Stimulated activated naive CD8-positive, alpha-beta T cell treated with anti-CD3 and anti-CD28 coated beads, Interleukin-15, amount 100 ng/mL, for 72 hours (primary cell): ENCODE measurements around the gene SLC25A45.
"Not testable (repeated sequence)": the region's sequence is repeated elsewhere in the genome, so short reads cannot be mapped to it uniquely, and the experiment has no call there.

ENCODE experiments used
- ATAC-seq: fragments of 150-1000 bp; cut with Tn5 transposase; 2 replicates; pipeline ENCODE4 v1.10.0; 2021; ENCODE audit warnings: mild to moderate bottlenecking, moderate library complexity
- DNase-seq, 2 donors: peaks; one replicate each; pipeline ENCODE4 v3.0.0; 2021 to 2022
- H3K27ac Mint-ChIP-seq, 2 donors: one replicate each; pipeline ENCODE4 v1.8.0; 2022; ENCODE audit warnings: mild to moderate bottlenecking in 2 of 2, mixed read lengths in 2 of 2, moderate library complexity in 2 of 2
- H3K27me3 Mint-ChIP-seq: one replicate; pipeline ENCODE4 v1.8.0; 2022; ENCODE audit warnings: mixed read lengths
- H3K4me1 Mint-ChIP-seq: one replicate; pipeline ENCODE4 v1.8.0; 2022; ENCODE audit warnings: mild to moderate bottlenecking, mixed read lengths
- H3K4me3 Mint-ChIP-seq, 2 donors: one replicate each; pipeline ENCODE4 v1.8.0; 2022; ENCODE audit warnings: mild to moderate bottlenecking in 2 of 2, mixed read lengths in 2 of 2, moderate library complexity in 1 of 2
- H3K9me3 Mint-ChIP-seq, 2 donors: one replicate each; pipeline ENCODE4 v1.8.0; 2022; ENCODE audit warnings: mixed read lengths in 2 of 2

Gene SLC25A45

DNA sequence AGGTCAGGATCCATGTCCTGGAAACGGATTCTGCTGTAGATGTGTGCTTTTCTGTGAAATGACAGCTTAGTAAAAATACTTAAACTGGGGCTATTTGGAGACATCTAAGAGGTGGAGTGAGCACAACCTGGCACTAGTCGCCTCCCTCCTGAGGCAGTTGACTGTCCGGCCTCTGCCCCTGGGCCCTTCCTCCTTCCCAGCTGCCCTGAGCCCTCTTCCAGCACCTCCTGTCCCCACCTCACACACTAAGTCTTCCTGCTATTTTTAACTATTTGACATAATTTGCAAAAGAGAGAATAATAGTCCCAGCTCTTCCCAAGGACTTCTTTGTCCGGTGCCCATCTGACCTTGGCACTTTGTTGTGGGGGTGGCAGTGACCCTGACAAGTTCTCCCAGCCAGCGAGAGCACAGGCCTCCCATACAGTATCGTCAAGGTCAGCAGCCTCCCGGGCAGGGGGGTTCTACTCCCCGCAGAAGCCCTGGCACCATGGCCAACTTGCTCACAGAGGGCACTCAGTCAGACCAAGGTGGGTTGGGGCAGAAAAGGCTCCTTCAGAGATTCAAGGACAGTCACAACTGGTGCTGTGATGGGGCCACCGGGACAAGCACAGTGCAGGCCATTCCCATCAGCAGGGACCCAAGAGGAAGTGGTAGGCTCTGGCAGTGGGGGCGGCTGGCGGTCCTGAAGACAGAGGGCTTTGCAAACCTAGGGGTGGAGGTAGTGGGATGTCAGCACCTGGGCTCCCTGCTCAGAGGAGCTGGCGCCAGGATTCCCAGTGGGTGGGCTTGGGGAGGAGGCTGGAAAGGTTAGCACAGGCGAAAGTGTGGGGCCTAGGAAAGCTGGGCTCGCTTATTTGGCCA lies 34.6 kb upstream of the SLC25A45 start:
- DNase-seq, result peak; percentile 54 to 57
- ATAC-seq, result no peak
- peak overlapping the region; percentile 90 to 97 for H3K4me3 Mint-ChIP-seq
- no peaks in the 10 kb centered on the region for H3K9me3 Mint-ChIP-seq
- peak overlapping the region; percentile 92 to 97 for H3K27ac Mint-ChIP-seq
- H3K4me1 Mint-ChIP-seq, result peaks cover 55% of the 10 kb centered on the region
- no peaks in the 10 kb centered on the region for H3K27me3 Mint-ChIP-seq

DNA sequence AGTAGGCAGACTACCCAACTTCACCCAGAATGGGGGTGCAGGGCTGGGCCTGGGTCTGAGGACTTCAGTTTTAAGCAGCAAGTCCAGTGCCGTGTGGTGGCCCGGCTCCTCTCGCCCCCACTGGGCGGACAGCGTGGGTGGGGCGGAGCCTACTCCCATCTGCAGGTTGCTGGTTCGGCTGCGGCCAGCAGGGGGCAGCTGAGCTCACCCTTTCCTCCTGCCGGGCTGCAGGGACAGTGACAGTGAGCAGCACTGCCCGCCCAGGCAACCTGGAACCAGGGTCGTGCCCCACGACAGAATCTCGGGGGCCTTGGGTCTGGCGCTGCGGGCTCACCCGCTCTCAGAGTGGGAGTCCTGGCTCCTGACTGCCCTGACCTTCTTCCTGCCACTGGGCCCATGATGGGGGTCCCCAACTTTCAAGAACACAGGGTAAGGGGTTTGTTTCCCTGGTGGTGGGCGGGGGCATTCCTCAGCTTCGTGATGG lies 33.9 kb upstream of the SLC25A45 start:
- peak; percentile 42 for ATAC-seq
- Mint-ChIP-seq H3K27me3 (no peaks in the 10 kb centered on the region), H3K27ac (peak overlapping the region; percentile 92 to 97), H3K9me3 (no peaks in the 10 kb centered on the region), H3K4me3 (peak overlapping the region; percentile 90 to 97), H3K4me1 (peaks cover 54% of the 10 kb centered on the region)
- DNase-seq, result peak; percentile 94

DNA sequence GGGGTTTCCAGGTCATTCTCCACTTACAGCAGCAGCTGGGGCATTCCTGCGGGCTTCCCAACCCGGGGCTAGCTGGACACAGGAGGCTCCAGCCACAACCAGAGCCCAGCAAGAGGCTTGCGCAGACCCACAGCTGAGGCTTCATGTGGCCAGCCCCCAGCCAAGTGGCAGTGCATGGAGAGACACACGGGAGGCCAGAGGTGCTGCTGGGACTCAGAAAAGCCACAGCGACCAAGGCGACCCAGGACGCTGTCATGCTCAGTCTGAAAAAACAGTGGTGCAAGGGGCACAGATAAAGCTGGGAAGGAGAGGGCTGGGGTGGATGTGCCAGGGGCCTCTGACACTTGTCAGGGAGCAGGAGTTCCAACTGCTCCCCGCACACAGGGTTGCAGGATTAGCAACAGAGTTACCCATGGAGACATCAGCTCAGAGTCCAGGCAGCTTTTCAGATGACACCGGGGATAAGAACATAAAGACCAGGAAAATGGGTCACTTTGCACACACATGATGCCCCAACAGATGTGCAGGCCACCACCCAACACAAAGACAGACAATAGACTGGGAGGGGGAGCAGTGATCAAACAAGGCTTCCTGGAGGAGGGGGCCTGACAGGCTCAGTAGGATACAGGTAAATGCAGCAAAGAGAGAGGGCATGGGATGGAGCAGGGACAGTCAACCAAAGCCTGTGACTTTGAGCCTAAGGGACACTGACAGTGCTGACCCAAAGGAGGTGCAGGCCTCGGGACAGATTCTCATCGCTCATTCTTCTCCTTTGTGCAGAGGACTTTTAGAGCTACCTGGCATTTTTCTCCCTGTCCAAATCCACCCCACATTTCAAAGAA lies 33.3 kb upstream of the SLC25A45 start:
- H3K9me3 Mint-ChIP-seq, result no peaks in the 10 kb centered on the region
- peak overlapping the region; percentile 90 to 97 for H3K4me3 Mint-ChIP-seq
- no peaks in the 10 kb centered on the region for H3K27me3 Mint-ChIP-seq
- H3K27ac Mint-ChIP-seq, result peak overlapping the region in 1 of 2 donors; percentile 59
- DNase-seq, result no peak
- H3K4me1 Mint-ChIP-seq, result peaks cover 54% of the 10 kb centered on the region
- no peak for ATAC-seq

DNA sequence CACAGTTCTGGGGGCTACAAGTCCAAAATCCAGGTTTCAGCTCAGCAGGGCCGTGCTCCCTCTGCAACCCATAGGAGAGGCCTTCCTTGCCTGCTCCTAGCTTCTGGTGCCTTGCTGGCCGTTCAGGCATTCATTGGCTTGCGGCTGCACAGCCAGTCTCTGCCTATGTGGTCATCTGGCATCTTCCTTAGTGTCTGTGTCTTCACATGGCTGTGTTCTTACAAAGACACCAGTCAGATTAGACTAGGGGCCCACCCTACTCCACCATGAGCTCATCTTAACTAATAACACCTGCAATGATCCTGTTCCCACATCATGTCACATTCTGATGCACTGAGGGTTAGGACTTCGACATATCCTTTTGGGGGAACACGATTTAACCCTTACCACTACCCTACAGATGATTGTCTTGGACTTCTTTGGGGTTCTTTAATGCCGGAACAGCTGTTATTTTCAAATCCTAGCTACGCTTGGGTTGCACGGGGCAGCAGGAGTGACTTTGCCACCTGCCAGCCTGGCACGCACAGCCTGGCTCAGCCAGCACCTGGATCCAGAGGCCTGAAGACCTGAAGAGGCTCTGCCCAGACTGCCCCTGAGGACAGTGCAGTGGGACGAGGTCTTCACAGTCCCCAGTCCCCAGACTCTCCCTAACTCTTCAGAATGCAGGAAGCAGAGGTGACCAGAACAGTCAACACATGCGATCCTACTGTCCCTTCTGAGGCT lies 32.5 kb upstream of the SLC25A45 start:
- DNase-seq (no peak), ATAC-seq (no peak)
- Mint-ChIP-seq H3K27ac (no peak overlapping the region), H3K27me3 (no peaks in the 10 kb centered on the region), H3K9me3 (no peaks in the 10 kb centered on the region), H3K4me3 (no peak overlapping the region), H3K4me1 (peaks cover 51% of the 10 kb centered on the region)

DNA sequence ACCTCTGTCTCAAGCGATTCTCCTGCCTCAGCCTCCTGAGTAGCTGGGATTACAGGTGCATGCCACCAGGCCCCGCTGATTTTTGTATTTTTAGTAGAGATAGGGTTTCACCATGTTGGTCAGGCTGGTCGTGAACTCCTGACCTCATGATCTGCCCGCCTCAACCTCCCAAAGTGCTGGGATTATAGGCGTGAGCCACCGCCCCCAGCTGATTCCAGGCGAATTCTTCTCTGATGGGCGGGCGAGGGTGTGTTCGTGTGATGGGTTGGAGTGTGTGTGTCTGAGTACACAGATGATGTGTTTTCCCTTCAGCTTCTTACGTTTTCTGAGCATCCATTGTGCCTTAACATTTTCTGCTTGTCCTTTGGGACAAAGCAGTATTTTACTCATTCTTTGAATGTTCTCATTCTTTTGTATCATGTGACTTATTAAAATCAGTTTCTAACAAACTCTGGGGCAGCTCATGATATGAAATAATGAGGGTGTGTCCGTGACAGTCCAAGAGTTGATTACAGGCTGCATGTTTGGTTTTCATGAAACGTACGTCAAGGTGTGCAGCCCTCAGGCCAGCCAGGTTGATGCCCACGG lies 30.7 kb upstream of the SLC25A45 start:
- H3K27me3 Mint-ChIP-seq, H3K27ac Mint-ChIP-seq, DNase-seq, H3K9me3 Mint-ChIP-seq, ATAC-seq, H3K4me3 Mint-ChIP-seq: not testable (repeated sequence)
- peaks cover 35% of the 10 kb centered on the region for H3K4me1 Mint-ChIP-seq

DNA sequence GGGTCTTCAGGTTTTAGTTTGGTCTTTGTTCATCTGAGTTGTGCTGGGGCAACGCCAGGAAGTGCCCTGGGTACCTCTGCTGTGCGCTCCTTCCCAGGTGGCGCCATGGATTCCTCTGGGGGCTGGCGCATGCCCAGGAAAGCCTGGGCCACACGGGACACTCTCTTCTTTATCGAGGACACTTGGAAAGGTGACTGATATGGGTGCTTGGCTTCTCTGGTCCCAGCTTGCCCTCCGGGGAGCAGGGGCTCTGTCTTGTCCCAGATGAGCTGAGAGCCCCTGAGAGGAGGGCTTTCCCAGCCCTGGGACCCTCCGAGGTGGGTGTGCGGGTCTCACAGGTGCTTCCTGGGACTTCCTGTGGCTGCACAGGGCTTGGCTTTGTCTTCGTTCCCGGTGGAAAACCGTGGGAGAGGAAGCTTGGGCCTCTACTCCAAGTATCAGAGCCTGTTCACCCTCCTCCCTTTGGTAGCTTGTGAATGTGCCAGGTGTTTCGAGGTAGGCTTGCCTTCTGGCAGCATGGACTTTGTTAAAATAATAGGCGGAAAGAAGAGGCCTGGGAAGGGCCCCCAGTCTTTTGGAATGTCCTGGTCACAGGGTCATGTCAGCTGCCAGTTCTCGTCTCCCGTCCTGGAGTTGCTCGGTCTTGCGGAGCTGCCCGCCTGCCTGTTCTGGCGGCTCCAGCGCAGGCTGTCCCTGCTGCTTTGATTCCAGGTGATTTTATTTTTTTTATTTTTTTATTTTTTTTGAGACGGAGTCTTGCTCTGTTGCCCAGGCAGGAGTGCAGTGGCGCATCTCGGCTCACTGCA lies 30.0 kb upstream of the SLC25A45 start:
- ATAC-seq, result no peak
- peak overlapping the region in 1 of 2 donors; percentile 15 for H3K27ac Mint-ChIP-seq
- no peaks in the 10 kb centered on the region for H3K9me3 Mint-ChIP-seq
- DNase-seq, result no peak
- H3K4me1 Mint-ChIP-seq, result peaks cover 28% of the 10 kb centered on the region
- H3K27me3 Mint-ChIP-seq, result no peaks in the 10 kb centered on the region
- H3K4me3 Mint-ChIP-seq, result no peak overlapping the region

DNA sequence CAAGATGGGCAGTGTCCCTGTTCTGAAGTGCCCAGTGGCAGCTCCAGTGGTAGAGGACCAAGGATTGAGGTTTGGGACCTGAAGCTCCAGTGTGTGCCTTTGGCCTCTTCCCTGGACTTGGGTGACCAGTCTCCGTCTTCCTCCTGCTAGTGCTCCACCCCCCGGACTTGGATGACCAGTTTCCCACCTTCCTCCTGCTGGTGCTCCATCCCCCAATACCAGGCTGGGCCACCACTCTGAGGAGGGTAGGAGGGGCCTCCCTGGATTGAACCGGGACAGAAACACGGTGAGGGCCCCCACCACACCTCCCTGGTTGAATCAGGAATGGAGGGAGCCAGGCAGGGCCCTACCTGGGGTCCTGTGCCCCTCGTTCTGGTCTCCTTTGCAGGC lies 29.2 kb upstream of the SLC25A45 start:
- H3K4me1 Mint-ChIP-seq, result peaks cover 20% of the 10 kb centered on the region
- H3K27ac Mint-ChIP-seq, result no peak overlapping the region
- no peak for ATAC-seq
- no peaks in the 10 kb centered on the region for H3K9me3 Mint-ChIP-seq
- no peak overlapping the region for H3K4me3 Mint-ChIP-seq
- DNase-seq, result no peak
- H3K27me3 Mint-ChIP-seq, result no peaks in the 10 kb centered on the region

DNA sequence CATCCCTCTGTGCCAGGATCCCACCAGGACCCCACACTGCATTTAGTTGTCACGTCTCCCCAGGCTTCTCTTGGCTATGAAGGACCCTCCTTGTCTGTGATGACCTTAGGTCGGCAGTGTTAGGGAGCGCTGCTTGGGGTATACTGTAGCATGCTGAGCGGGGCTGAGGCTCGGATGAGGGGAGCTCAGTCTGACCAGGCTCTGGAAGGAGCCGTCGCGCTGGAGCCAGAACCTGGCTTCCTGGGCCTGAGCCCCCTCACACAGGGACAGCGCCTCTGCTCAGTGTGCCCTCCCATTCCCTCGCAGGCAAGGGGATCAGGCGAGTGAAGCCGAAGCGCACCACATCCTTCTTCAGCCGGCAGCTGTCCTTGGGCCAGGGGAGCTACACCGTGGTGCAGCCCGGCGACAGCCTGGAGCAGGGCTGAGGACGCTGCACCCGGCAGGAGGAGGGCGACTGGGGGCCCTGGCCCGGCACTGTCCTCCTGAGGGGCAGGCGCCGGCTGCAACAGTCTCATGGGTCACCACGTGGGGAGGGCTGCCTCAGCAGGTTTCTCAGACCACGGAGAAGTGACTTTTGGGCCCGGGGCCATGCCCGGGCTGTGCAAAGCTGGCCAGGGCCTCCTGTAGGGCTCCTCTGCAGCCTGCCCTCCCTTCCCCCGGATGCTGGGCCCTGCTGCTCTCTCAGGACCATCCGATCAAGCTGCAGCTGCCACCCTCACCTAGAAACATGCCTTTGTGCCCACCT lies 28.7 kb upstream of the SLC25A45 start:
- Mint-ChIP-seq H3K4me3 (no peak overlapping the region), H3K4me1 (peaks cover 15% of the 10 kb centered on the region), H3K27me3 (no peaks in the 10 kb centered on the region), H3K9me3 (no peaks in the 10 kb centered on the region), H3K27ac (no peak overlapping the region)
- no peak for ATAC-seq
- DNase-seq, result no peak

DNA sequence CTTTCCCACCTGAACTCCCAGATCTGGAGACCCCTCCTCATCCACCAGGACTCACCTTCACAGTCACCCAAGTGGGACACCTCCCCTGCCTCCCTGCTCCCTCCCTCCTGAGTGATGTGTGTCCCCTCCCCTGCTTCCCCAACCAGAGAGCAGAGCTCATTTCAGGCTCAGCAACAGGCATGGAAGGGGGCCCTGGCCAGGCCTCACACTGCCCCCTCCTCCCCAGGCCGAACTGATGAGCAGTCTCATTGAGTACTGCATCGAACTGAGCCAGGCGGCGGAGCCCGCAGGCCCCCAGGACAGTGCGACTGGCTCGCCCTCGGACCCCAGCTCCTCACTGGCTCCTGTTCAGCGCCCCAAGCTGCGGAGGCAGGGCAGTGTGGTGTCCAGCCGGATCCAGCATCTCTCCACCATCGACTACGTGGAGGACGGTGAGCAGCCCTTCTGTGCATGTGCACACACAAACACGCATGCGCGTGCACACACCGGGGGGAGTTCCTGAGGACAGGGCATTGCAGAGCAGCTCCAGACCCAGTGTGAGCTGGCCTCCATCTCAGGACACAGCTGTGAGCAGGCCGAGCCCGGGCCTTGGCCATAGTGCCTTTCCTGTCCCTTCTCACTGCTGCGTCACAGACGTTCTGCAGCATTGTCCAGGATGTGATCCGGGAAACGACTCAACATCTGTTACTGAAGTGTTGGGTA lies 22.3 kb upstream of the SLC25A45 start:
- Mint-ChIP-seq H3K27ac (no peak overlapping the region), H3K4me3 (no peak overlapping the region), H3K4me1 (peaks cover 16% of the 10 kb centered on the region), H3K9me3 (no peaks in the 10 kb centered on the region), H3K27me3 (no peaks in the 10 kb centered on the region)
- no peak for DNase-seq
- no peak for ATAC-seq

DNA sequence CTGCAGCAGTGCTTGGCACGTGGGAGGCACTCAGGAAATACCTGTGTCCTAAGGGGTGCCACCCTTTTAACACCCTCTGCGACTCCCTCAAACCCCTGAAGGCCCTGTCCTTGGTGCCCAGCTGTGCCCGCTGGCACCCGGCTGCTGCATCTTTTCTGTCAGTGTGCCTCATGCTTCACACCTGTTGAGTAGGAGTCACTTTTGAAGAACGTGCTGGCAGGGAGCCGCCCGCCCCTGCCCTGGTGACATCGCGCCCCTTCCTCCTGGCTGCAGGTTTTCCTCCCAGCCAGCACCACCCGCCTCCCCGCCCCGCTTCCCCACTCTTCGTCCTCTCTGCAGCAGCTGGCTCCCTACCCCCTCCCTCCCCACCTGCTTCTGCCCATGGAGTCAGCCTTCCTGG lies 21.8 kb upstream of the SLC25A45 start:
- Mint-ChIP-seq H3K4me1 (peaks cover 21% of the 10 kb centered on the region), H3K27ac (no peak overlapping the region), H3K4me3 (no peak overlapping the region), H3K9me3 (no peaks in the 10 kb centered on the region), H3K27me3 (no peaks in the 10 kb centered on the region)
- DNase-seq (no peak), ATAC-seq (no peak)

DNA sequence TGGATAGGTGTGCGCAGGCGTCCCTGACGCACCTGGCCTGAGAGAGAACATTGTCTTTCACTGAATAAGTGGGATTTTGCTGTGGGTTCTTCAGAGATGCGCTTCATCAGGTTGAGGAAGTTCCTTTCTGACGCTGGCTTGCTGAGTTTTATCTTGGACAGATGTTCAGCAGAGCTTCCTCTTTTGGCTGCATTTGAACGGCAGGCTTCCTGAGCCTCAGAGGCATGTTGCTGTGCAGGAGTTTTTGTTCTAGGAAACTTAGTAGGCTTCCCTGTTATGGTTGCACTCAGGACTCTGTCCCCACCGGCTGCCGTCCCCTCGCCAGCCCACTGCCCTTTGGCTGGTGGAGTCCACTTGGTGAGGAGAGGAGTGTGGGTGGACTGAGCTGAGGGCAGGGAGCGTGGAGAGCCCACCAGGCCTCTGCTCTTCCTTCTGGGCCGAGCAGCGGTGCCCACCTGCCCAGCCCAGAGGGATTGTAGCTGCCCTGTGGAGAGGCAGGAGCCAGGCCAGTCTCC lies 21.2 kb upstream of the SLC25A45 start:
- no peak overlapping the region for H3K4me3 Mint-ChIP-seq
- no peaks in the 10 kb centered on the region for H3K9me3 Mint-ChIP-seq
- DNase-seq (no peak), ATAC-seq (no peak)
- H3K4me1 Mint-ChIP-seq, result peaks cover 21% of the 10 kb centered on the region
- no peaks in the 10 kb centered on the region for H3K27me3 Mint-ChIP-seq
- no peak overlapping the region for H3K27ac Mint-ChIP-seq

DNA sequence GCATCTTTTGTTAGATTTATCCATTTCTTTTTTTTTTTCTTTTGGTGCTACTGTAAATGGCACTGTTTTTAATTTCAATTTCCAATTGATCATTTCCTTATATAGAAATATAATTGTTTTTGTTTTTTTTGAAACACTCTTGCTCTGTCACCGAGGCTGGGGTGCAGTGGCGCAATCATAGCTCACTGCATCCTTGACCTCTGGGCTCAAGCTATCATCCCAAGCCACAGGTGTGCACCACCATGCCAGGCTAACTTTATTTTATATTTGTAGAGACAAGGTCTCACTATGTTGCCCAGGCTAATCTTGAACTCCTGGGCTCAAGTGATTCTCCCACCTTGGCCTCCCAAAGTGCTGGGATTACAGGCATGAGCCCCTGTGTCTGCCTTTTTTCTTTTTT lies 20.3 kb upstream of the SLC25A45 start:
- H3K27ac Mint-ChIP-seq, result no peak overlapping the region
- H3K4me1 Mint-ChIP-seq, result peaks cover 21% of the 10 kb centered on the region
- no peak for DNase-seq

DNA sequence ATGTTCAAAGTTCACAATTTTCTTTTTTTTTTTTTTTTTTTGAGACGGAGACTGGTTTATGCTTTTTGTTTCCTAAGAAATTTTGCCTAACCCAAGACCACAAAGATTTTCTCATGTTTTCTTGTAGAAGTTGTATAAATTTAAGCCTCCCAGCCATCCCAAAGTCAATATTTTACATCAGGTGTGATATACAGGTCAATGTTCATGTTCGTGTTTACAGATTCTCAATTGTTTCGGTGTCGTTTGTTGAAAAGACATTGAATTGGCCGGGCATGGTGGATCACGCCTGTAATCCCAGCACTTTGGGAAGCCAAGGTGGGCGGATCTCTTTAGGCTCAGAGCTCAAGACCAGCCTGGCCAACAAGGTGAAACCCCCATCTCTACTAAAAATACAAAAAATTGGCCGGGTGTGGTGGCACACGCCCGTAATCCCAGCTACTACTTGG lies 19.4 kb upstream of the SLC25A45 start:
- Mint-ChIP-seq H3K9me3 (no peaks in the 10 kb centered on the region), H3K4me1 (peaks cover 21% of the 10 kb centered on the region), H3K4me3 (no peak overlapping the region), H3K27ac (no peak overlapping the region), H3K27me3 (no peaks in the 10 kb centered on the region)
- DNase-seq, result no peak
- ATAC-seq, result no peak

More for the DNA sequence above, 20.3 kb upstream of the SLC25A45 start:
- H3K4me3 Mint-ChIP-seq, result no peak overlapping the region
- no peaks in the 10 kb centered on the region for H3K27me3 Mint-ChIP-seq
- H3K9me3 Mint-ChIP-seq, result no peaks in the 10 kb centered on the region
- no peak for ATAC-seq
